D721Med (cell line): ENCODE measurements around the gene ADAMTS17.

Experiments used
- DNase-seq: peaks from one replicate; pipeline ENCODE4 v3.0.0; 2011; ENCODE audit warnings: low spot score; ENCODE audit not compliant: insufficient read length
- FAIRE-seq: peaks from 2 replicates; lab custom pipeline; 2011; peaks lifted over from hg19 to GRCh38; lab: Jason Lieb, UNC
- TF ChIP-seq, protein P1 (sequence below): IDR thresholded peaks from 2 replicates; pipeline ENCODE4 v1.5.1; 2012; ENCODE audit warnings: mild to moderate bottlenecking, control low read depth; ENCODE audit not compliant: insufficient read depth; ENCODE audit errors: missing control alignments

Gene ADAMTS17

DNA sequence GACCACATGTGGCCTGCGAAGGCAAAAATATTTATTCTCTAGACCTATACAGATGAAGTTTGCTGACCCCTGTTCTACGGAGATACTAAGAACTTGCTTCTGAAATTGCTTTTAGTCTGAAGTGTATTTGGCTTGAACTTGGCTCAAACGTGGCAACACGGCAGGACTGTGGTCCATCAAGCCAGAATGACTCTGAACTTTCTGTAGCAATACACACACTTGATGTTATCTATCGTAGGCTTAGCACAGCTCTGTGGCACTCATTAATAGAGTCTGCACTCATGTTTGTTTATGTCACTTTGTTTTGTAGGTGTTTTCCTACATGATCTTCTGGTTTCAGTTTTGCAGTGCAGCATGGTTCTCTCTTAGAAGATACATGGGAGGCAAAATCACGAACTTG lies 298.1 kb downstream of the ADAMTS17 start:
- DNase-seq (no peak), FAIRE-seq (no peak)
- TF ChIP-seq, protein P1, sequence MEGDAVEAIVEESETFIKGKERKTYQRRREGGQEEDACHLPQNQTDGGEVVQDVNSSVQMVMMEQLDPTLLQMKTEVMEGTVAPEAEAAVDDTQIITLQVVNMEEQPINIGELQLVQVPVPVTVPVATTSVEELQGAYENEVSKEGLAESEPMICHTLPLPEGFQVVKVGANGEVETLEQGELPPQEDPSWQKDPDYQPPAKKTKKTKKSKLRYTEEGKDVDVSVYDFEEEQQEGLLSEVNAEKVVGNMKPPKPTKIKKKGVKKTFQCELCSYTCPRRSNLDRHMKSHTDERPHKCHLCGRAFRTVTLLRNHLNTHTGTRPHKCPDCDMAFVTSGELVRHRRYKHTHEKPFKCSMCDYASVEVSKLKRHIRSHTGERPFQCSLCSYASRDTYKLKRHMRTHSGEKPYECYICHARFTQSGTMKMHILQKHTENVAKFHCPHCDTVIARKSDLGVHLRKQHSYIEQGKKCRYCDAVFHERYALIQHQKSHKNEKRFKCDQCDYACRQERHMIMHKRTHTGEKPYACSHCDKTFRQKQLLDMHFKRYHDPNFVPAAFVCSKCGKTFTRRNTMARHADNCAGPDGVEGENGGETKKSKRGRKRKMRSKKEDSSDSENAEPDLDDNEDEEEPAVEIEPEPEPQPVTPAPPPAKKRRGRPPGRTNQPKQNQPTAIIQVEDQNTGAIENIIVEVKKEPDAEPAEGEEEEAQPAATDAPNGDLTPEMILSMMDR: no peak

DNA sequence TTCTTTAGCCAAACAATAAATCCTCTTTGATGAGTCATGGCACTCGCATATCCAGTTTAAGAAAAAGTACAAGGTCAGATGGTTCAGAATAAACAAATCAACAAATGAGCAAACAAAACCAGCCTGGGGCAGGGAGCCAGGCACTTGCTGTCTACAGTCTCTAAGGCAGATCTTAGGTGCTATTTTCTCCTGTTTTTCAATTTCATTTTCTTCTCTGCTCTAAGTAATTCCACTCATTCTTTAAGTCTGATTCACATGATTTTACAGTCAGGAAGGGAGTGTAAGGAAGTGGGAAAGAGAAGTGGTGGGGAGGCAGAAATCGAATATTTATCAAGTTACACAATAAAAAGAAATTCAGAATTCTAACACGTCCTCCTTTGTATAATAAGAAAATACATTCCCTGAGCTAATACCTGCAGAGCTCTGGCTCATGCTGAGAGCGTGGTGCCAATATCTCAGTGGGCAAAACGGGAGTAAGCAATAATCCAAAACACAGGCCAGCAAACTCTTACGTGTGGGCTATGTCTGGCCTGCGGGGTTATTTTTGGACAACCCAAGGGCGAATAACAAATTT lies 298.6 kb downstream of the ADAMTS17 start:
- FAIRE-seq: no peak
- TF ChIP-seq, protein P1: no peak
- no peak for DNase-seq

DNA sequence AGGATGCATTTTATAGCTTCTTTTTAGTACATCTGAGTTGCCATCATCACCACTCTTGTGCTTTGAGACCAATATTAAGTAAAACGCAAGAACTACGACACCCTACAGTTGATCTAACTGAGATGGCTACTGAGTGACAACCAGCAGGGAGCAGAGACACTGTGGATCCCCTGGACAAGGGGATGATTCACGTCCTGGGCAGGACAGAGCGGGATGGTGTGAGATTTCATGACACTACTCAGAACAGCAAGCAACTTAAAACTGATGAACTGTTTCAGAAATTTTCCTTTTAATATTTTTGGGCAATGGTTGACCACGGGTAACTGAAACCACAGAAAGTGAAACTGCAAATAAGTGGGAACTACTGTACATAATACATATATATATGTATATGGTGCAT lies 299.2 kb downstream of the ADAMTS17 start:
- FAIRE-seq: no peak
- TF ChIP-seq, protein P1: no peak
- no peak for DNase-seq

DNA sequence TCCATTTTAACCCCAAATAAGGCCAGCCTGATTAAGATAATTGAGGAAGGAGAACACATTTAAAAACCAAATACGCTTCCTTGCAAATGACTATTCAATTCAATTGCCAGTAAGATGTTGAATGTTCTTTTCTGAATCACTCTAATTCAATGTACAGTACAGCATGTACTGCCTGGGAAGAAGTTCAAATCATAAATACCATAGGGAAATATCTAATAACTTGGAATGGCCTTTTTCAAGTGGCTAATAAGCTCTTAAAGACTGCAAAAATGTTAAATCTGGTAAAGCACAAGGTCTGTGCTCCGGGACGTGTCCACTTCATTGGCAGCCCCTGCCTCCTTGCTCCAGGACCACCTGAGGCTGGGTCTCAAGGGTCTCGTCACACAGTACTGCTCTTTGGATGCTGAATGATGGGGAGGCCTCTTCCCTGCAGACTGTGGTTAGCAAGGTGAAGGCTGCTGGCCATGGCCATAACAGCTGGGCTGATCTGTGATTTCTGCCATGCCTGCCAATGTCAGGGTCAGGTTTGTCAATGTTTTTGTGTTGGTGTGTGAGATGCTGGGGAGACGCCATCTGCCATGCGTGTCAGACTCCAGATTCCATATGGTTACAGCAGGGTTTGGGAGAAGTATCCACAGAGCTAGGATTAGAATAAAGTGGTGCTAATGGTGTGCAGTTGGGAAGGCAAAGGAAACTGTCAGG lies 300.5 kb downstream of the ADAMTS17 start:
- TF ChIP-seq, protein P1: no peak
- DNase-seq: no peak
- FAIRE-seq: no peak

DNA sequence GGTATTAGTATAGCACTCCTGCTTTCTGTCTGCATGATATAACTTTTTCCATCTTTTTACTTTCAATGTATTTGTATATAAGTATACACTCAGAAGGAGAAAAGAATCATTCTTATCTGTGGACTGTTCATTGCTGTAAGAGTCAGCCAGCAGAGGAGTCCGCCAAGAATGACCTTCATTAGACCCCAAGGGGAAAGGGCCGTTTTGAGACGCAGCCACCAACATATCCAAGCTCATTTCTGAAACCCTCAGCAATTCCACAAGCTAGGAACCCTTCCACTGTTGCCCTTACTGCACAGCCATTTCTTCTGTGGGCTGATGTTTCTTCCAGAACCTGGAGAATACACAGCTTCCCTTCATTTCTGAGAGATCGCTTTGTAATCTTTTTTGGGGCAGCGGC lies 301.8 kb downstream of the ADAMTS17 start:
- TF ChIP-seq, protein P1: no peak
- FAIRE-seq: no peak

DNA sequence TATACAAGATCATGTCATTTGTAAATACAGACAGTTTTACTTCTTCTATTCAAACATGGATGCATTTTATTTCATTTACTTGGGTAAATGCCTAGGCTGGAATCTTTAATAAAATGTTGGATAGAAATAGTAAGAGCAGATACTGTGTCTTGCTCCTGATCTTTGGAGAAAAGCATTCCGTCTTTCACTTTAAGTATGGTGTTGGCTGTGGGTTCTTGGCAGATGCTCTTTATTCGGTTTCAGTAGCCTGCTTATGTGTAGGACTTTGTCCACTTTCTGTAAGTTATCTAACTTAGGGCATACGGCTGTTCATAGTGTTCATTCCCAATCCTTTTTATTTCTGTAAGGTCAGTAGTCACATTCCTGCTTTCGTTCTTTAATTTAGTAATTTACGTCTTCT lies 303.0 kb downstream of the ADAMTS17 start:
- DNase-seq (no peak), FAIRE-seq (no peak)
- TF ChIP-seq, protein P1: no peak

More for the DNA sequence above, 301.8 kb downstream of the ADAMTS17 start:
- DNase-seq: no peak

DNA sequence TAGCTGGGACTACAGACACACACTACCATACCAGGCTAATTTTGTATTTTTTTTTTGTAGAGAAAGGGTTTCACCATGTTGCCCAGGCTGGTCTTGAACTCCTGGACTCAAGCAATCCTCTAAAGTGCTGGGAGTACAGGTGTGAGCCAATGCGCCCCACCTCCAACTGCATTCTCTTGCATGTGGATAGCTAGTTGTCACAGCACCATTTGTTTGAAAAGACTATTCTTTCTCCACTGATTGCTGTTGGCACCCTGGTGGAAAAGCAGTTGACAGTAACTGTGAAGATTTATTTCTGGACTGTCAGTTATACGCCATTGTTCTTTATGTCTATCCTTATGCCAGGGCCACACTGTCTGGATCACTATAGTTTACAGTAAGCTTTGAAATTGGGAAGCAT lies 303.9 kb downstream of the ADAMTS17 start:
- TF ChIP-seq, protein P1: no peak
- FAIRE-seq: no peak
- no peak for DNase-seq
